AG10803 (cell line): Measurements from ENCODE around the gene TPH2.

ENCODE experiments used
- DNase-seq: peaks from one replicate; pipeline ENCODE4 v3.0.0; 2010; ENCODE audit warnings: low read depth
- H3K4me3 ChIP-seq: 2 replicates; pipeline ENCODE4 v1.5.1; 2011; ENCODE audit warnings: mild to moderate bottlenecking, low read length, control low read depth
- CTCF ChIP-seq: conservative IDR thresholded peaks from 2 replicates; pipeline ENCODE4 v1.5.1; 2011; ENCODE audit warnings: mild to moderate bottlenecking, low read length, control low read depth, inconsistent platforms

Gene TPH2

GRCh38 chr12:72081777-72082176 lies 143.1 kb downstream of the TPH2 start:
- TF ChIP-seq CTCF: no peak
- H3K4me3 ChIP-seq: no peak overlapping the region
- no peak for DNase-seq
